HG02678 (cell line): Measurements from ENCODE around the gene DAPK1.
"Not testable (repeated sequence)": the region's sequence is repeated elsewhere in the genome, so short reads cannot be mapped to it uniquely, and the experiment has no call there.

Experiments
- ATAC-seq: cut with Tn5 transposase; IDR thresholded peaks from one replicate; pipeline ENCODE4 v1.9.1; 2021; ENCODE audit warnings: mild to moderate bottlenecking, moderate library complexity; ENCODE audit not compliant: unreplicated experiment

Gene DAPK1

DNA sequence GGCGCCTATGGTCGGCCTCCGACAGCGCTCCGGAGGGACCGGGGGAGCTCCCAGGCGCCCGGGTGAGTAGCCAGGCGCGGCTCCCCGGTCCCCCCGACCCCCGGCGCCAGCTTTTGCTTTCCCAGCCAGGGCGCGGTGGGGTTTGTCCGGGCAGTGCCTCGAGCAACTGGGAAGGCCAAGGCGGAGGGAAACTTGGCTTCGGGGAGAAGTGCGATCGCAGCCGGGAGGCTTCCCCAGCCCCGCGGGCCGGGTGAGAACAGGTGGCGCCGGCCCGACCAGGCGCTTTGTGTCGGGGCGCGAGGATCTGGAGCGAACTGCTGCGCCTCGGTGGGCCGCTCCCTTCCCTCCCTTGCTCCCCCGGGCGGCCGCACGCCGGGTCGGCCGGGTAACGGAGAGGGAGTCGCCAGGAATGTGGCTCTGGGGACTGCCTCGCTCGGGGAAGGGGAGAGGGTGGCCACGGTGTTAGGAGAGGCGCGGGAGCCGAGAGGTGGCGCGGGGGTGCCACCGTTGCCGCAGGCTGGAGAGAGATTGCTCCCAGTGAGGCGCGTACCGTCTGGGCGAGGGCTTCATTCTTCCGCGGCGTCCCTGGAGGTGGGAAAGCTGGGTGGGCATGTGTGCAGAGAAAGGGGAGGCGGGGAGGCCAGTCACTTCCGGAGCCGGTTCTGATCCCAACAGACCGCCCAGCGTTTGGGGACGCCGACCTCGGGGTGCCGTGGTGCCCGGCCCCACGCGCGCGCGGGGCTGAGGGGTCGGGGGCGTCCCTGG is 561 bp downstream of the DAPK1 start:
- ATAC-seq = peak; percentile 21

- ATAC-seq = no peak
Measured at GRCh38 chr9:87498811-87499360, 1.2 kb downstream of the DAPK1 start.

DNA sequence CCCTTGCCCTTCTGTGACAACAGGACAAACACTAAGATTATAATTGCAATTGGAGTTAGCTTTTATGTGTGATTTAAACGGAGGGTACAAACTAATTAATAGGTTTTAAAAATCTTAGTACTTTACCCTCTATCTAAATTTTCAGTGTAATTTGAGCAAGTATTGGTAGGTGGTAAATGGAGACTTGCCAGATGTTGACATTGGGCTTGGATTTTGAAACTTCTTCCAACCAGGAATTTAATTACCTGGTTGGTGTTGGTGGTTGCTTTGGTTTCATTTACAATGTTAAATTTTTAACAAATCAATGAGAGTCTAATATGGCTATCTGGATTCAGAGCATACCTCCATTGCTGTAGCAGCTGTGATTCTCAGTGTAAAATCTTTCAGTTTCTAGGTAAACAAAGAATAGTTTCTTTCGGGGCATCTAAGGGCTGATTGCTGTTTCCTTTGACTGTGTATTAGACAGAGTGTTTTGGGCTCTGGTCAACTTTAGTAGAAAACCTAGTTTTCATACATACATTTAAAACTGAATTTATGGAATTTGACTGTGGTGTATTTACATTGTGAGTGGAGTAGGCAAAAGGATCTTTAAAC is 1.9 kb downstream of the DAPK1 start:
- peak; percentile 59 for ATAC-seq

DNA sequence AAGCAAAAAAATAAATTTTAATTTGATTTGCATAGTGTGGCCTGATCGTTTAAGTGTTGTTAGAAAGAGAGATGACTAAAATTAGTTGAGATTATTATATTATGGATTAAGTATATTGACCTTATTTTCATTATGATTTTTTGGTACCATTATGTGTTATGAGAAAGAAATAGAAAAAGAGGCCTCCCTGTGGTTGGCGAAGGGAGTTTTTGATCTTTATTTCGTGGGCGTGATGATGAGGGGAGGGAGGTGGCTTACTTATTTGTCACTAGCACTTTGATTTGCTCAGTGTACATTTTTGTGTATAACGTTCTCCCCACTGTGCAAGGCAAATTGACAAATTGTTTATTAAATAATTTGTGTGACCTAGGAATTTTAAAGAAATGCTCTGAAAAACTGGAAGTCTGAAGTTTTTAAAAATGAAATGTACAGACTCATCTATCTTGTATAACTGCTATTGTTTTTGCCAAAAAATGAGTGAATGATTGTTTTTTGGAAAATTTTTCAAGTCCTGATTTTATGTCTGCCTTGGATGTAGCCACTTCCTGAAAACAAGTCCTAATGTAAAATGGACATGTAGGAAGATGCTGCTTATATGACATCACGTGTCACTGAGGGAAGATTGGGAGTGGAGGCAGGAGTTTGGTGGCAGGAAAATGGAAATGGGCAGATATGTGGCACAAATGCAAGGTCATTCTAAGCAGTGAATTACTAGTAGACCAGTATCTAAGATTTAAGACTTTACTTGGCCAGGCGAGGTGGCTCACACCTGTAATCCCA is 3.0 kb downstream of the DAPK1 start:
- ATAC-seq = no peak

DNA sequence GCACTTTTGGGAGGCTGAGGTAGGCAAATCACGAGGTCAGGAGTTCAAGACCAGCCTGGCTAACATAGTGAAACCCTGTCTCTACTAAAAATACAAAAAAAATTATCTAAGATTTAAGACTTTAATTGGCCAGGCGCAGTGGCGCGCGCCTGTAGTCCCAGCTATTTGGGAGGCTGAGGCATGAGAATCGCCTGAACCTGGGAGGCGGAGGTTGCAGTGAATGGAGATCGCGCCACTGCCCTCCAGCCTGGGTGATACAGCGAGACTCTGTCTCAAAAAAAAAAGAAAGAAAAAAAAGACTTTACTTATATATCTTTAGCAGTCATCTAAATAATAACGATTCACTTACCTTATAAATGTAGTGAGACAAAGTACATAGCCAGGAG is 3.6 kb downstream of the DAPK1 start:
- not testable (repeated sequence) for ATAC-seq

DNA sequence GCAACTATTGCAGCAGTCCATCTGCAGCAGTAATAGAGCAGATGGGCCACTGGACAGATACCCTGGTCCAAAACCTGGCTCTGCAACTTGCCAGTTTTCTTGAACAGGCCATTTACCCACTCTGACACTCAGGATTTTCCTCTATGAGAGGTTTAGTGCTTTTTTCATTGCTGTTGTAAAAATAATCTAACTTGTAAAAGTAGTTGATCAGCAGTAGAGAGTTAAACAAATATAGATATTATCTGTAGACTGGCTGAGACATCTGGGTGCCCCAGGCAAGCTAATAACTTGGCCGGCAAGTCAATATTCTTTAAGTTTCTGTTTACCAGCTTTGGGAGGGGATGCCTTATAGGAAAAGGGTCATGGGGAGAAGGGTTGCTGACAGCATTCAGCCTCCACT is 4.1 kb downstream of the DAPK1 start:
- no peak for ATAC-seq

GRCh38 chr9:87502391-87503221 is 4.9 kb downstream of the DAPK1 start:
- ATAC-seq = no peak

- no peak for ATAC-seq
Measured at GRCh38 chr9:87503430-87503829, 5.8 kb downstream of the DAPK1 start.

DNA sequence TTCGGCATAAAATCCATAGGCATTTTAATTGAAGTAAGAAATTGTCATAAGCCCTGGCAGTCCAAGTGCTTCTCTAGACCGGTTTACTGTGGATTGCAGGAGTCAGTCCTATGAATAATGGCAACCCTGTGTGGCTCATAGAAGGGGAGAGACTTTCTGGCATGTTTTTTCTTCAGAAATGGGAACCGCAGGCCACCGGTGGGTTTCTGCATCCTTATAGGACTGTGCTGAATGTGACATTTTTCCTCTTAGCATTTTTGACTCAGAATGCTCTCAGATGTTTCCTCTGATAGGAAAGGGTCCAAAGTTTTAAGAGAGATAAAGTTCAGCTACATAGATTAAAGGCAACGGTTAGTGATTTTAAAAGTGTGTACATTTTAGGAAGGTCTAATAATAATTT is 6.3 kb downstream of the DAPK1 start:
- no peak for ATAC-seq

DNA sequence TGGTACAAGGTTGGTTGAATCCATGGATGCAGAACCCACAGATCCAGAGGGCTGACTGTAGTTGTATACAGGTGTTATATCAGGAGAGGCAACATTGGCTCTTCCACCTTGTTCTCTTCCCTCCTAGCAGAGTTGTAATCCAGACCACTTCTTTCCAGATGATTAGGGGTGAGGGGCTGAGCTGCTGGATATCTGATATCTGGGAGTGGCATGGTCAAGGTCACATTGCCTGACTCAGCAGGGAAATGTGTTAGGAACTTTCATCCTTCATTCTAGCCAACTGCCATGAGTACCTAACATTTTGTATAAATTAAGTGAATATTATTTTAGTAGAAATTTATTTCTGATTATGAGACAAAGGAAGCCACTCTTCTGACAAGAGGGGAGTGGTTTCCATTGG is 7.3 kb downstream of the DAPK1 start:
- no peak for ATAC-seq

GRCh38 chr9:87505869-87506678 is 8.4 kb downstream of the DAPK1 start:
- ATAC-seq = no peak

DNA sequence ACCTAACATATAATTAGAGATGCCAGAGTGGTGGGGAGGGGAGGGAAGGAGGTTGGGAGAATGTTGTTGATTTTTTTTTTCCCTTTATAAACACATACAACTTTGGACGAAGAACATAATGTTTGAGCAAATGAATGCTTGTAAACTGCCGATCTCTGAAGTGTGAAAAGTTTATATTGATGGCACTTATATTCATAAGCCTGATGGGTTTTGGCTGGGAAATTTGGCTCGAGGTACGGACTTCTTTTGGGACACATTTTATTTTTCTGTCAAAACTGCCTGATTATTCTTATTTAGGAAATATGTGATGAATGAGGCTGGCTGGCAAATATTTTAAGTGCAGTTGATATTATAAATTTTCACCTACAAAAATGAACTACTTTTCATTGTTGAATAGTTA is 9.9 kb downstream of the DAPK1 start:
- no peak for ATAC-seq

DNA sequence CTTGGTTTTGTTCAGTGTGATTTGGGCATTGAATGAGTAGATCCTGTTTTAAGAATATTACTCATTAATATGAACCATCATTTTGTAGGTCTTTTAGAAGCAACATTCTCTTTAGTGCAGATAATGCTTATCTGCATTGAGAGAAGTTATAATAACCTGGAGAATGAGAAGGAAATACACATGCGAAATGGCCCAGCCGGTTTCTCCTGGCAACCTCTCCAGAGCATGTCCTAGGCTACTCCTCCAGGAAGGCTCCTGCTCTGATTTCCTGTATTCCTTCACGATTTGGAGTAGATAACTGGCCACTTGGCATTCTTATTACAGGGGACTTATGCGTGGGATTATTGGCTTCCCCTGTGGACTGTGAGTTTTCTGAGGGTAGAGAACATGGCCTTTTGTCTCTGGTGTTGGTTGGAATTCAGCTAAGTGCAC is 12.6 kb downstream of the DAPK1 start:
- ATAC-seq = no peak

DNA sequence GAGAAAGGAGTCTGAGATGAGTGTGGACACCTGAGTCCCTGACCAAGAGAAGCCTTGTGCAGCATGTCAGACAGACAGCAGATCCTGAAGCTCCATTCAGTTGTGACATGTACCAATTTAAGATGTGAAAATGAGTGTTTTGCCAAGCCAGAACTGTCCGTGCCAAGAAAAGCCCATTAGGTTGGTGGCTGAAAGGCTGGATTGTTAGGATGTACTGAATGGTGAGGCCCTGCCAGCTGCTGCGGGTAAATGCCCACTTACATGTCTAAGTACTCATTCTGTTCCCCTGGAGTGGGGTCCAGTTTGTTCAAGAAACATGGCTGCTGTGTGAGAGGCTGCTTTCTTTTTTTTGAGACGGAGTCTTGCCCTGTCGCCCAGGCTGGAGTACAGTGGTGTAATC is 14.6 kb downstream of the DAPK1 start:
- ATAC-seq = no peak

- no peak for ATAC-seq
Measured at GRCh38 chr9:87513161-87513560, 15.5 kb downstream of the DAPK1 start.

DNA sequence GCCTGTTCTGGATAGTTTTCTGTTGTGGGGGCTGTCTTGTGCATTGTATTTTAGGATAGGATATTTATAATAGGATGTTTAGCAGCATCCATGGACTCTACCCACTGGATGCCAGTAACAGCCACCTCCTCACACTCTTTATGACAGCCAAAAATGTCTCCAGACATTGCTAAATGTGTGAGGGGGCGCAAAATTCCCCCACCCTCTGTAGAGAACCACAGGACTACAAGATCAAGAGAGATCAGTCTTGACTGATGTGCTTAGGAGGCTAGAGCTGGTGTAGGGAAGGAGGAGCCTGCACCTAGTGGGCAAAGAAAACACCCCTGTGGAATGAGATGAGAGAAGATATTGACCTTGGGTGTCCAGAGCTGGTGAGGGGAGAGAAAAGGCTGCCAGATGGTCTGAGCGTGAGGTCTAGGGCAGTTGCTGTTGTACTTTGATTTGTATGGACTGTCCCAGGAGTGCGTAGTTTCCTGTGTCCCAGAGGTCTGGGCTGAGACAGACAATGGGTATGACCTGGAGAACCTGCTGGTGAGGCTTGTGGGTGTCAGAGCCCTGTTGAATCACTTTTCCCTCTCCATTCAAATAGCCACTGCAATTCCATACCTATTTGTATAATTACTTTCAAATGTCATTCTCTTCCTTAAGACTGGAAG is 16.3 kb downstream of the DAPK1 start:
- ATAC-seq = no peak

- no peak for ATAC-seq
Measured at GRCh38 chr9:87515006-87515405, 17.3 kb downstream of the DAPK1 start.

DNA sequence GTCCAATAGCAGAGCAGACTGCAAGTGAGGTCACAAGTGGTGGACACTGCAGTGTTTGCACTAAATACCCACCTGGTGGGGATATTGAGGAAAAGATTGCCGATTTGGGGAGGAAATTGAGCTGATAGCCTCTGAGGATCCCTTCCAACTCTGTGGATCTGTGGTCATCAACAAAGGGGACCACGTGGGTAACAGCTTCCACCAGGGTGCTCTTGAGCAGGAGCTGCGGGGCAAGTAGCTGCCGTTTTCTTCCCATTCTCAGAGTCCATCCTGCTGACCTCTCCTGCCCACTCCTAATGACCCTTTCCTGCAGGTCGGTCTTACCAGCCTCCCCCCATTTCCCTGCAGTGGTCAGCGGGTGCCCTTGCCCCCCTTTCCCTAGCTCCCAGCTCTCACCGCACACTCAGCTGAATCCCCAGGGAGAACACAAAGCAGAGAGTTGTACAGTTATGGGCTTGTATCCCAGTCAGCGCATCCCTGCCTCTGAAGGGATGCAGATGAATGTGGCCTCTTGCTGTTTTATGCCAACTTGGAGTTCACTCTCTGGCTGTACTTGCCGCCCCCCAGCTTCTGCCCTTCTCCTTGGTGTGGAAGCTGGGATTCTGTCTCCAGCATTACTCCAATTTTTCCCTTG is 18.0 kb downstream of the DAPK1 start:
- ATAC-seq = no peak
